Fibroblast of skin of right biceps (primary cell): ENCODE measurements around the gene CCDC91.
A peak's percentile ranks its signal among the peaks of the same experiment; 100 is the strongest.
"Not testable (repeated sequence)": the region's sequence is repeated elsewhere in the genome, so short reads cannot be mapped to it uniquely, and the experiment has no call there.

Source experiments
- DNase-seq: peaks from one replicate; pipeline ENCODE4 v3.0.0-alpha.2; 2013

Gene CCDC91

DNA sequence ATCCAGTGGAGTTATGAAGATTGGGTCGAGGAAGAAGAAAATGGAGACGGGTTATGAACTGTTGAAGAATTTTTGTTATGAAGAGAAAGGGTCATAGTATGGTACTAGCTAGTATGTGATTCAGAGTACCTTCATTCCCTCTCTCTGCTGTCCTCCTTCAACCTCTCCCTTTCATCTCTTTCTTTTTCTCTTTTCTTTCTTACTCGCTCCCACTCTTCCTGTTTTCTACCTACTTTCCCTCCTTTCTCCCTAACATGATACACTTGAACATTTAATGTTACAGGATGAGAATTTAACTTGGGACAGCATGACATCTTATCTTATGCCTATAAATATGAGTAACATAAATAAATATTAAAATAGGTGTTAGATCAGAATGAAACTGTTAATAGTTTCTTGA lies 112.9 kb downstream of the CCDC91 start:
- no peak for DNase-seq

DNA sequence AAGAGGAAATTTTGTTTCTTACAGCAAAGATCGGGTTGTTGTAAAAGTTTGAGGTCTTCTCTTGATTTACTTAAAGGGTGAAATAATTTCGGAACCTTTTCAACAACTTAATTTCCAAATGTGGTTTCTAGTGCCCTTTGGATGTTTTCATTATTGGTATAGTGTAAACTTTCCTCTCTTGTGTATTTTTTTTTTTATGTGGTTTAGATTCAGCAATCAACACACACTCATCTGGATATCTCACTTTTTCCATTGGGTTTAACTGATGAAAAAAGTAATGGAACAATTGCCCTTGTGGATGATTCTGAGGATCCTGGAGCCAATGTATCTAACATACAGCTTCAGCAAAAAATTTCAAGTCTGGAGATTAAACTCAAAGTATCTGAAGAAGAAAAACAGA lies 116.3 kb downstream of the CCDC91 start:
- no peak for DNase-seq

GRCh38 chr12:28308891-28309290 lies 118.6 kb downstream of the CCDC91 start:
- DNase-seq = no peak

- DNase-seq = peak; percentile 42
These were observed 123.4 kb downstream of the CCDC91 start for GRCh38 chr12:28313631-28314030.

DNA sequence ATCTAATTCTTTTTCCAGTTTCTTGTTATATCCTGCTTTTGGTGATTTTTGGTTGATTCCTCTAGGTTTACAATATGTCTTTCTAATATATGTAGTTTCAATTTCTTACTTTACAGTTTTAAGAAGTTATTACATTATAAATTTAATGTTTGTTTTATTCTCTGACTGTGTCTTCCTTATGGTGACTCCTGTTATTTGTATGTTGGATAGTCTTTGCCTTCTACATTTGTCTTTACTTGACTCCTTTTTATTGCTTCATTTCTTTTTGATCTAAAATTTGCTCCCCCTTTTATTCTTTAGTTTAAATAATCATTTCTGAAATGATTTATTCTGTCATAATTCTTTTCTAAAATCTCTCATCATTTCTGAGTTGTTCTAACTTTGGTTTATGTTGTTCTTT lies 125.8 kb downstream of the CCDC91 start:
- no peak for DNase-seq

- DNase-seq = no peak
These were observed 128.0 kb downstream of the CCDC91 start for GRCh38 chr12:28318273-28318672.

DNA sequence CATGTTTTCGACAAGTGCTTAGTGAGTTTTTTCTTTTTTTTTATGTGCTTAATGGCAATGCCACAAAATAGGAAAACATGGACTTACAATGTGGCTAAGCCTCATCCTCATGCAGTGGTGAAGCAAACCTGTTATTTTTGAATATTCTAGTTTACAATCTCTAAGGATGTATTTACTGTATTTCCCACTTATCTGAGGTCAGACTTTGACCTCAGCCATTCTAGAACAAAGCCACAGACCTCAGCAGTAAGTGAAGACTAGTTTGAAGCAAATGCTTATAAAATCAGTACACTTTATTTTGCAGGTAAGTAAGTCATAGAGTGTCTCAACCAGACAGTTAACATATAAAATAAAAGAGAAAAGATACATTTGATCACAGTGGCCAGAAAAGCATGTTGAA lies 130.1 kb downstream of the CCDC91 start:
- DNase-seq = no peak

GRCh38 chr12:28327722-28328121 lies 137.5 kb downstream of the CCDC91 start:
- no peak for DNase-seq

DNA sequence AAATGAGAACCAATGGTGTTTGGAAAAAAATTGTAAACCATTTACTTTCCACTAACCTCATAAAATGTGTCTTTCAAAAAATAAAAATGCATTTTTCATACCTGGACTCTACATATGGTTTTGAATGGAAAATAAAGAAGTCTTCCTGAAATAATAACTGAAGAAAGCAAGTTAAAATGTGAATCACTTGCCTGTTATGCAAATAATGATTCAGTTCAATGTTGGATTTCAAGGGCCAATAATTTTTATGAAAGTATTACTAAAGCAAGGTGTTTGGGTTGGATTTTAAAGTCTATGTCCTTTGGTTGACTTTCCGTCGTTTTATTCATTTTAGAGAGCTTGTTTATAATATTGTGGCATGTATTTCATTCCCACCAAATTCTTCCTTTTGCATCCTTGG lies 138.7 kb downstream of the CCDC91 start:
- DNase-seq = no peak

GRCh38 chr12:28329727-28330126 lies 139.5 kb downstream of the CCDC91 start:
- DNase-seq = not testable (repeated sequence)

DNA sequence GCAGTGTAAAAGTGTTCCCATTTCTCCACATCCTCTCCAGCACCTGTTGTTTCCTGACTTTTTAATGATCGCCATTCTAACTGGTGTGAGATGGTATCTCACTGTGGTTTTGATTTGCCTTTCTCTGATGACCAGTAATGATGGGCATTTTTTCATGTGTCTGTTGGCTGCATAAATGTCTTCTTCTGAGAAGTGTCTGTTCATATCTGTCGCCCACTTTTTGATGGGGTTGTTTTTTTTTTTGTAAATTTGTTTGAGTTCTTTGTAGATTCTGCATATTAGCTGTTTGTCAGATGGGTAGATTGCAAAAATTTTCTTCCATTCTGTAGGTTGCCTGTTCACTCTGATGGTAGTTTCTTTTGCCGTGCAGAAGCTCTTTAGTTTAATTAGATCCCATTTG lies 140.0 kb downstream of the CCDC91 start:
- not testable (repeated sequence) for DNase-seq

DNA sequence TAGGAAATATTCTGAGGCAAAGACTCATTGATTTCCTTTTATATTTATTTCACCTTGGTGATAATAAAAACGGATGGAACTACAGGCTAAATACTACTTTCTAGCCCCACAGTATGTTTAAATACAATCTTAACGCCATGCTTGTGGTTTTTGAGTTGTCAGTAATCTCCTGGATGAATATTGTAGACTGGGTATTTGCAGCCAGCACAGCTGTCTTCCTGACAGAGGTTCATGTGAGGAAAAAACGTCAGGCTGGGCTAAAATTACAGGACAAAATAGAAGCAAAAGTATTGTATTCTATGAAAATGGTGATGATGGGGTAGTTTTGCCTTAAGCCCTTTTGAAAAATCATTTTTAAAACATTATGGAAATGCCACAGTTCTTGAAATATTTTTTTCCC lies 140.9 kb downstream of the CCDC91 start:
- DNase-seq = no peak

- peak; percentile 2 for DNase-seq
These were observed 150.2 kb downstream of the CCDC91 start for GRCh38 chr12:28340261-28341045.

DNA sequence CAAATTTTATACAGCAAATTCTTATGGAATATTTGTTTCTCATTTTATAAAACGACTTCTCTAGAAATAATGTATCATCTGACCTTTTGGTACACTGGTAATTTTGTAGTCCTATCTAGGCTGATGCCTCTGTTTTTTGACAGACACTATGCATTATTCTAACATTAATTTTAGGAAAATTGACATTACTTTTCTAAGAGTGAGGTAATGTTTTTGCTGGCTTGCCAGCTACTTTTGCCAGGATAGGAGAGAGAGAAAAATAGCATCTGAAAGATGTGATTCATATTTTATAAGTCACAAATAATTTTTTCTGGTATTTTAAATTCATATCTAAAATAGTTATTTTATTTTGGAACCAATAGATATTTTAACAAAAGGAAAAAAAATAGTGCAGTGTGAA lies 153.5 kb downstream of the CCDC91 start:
- DNase-seq = no peak

GRCh38 chr12:28346567-28346966 lies 156.3 kb downstream of the CCDC91 start:
- no peak for DNase-seq

DNA sequence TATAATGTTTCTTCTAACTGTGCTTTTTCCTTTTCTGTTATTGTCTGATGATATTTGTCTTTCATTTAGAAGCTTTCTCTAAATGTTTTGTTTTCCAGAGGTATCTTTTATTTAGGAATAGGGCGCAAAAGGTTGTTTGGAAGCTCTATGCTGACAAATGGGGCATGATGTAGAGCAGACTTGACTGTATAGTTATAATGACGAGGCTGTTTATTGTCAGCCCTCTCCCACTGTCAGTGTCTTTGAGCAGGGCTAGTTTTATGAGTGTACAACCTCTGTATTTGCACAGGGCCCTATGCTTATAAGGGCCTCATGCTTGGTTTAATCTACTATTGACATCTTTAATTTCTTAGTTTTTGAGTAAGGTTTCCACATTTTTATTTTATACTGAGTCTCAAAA lies 158.9 kb downstream of the CCDC91 start:
- DNase-seq = no peak

DNA sequence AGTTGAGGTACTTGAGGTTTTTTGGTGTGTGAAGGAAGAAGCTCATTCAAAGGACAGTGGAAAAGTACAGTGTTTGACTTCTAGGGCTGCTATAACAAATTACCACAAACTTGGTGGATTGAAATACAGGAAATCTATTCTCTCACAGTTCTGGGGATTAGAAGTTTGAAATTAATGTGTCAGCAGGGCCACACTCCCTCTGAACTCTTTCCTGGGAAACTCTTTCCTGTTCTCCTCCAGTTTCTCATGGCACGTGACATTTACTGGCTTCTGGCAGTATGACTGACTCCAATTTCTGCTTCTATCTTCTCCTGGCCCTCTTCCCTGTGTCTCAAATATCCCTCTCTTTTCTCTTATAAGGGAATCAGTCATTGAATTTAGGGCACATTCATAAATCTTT lies 160.2 kb downstream of the CCDC91 start:
- no peak for DNase-seq

DNA sequence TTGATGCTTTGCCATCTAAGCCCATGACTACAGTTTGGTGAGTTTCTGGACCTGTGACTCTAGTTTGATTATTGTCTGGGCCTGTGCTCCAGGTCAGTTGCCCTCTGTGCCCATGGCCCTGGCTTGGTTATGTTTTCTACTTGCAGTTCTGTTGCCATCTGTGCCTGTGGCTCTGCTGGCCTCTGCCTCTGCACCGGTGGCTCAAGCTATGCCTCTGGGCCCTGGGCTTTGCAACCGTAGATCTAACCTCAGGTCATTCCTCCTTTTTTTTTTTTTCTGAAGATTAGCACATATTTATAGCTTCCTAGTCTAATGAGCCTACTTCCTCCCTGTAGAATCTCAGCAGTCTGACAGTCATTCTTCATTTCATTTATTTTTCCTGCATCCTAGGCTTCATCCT lies 161.2 kb downstream of the CCDC91 start:
- DNase-seq = no peak

- DNase-seq = no peak
These were observed 164.9 kb downstream of the CCDC91 start for GRCh38 chr12:28355161-28355560.

- no peak for DNase-seq
These were observed 170.0 kb downstream of the CCDC91 start for GRCh38 chr12:28360253-28360652.

DNA sequence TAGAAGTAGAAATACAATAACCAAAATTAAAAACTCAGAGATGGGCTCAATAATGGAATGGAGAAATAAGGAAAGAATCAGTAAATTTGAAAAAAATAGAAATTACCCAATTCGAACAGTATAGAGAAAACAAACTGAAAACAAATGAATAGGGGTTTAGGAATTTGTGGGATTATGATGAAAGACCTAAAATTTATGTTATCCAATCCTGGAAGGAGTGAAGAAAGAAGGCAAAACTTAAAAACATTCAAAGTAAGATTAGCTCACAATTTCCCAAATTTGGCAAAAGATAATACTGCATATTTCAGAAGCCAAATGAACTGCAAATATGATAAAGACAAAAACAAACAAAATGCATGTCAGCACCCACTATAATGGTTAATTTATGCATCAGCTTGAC lies 177.1 kb downstream of the CCDC91 start:
- DNase-seq = no peak

GRCh38 chr12:28367993-28368392 lies 177.7 kb downstream of the CCDC91 start:
- no peak for DNase-seq

GRCh38 chr12:28369483-28369882 lies 179.2 kb downstream of the CCDC91 start:
- DNase-seq = no peak

DNA sequence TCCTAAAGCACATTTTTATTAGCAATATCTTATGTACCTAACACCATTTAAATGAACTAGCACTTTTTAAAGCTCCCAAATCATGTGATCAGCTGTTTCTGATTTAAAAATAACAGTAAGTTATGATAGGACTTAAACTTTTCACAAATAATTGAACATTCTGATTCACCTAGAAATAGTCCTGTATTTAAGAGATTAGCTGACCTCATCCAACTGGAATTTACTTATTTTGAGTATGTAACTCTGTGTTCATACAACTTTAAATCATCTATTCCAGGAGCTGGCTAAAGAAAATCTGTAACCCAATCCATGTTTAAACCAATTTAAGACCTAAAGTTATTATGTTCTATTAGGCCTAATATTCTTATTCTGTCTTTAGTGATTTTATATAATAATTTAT lies 184.3 kb downstream of the CCDC91 start:
- DNase-seq = peak; percentile 64

GRCh38 chr12:28378736-28379135 lies 188.5 kb downstream of the CCDC91 start:
- DNase-seq = peak; percentile 86
